NCI-H2196 (cell line): ENCODE data around the gene KCNK16.

ENCODE experiments used
- DNase-seq: peaks from one replicate; lab custom pipeline; 2025; ENCODE audit not compliant: unreplicated experiment; lab: John Stamatoyannopoulos, UW

Gene KCNK16

GRCh38 chr6:39342692-39343395 is 20.3 kb upstream of the KCNK16 start:
- no peak for DNase-seq

GRCh38 chr6:39341937-39342336 is 19.4 kb upstream of the KCNK16 start:
- no peak for DNase-seq

- no peak for DNase-seq
Observed at GRCh38 chr6:39341352-39341751, 18.9 kb upstream of the KCNK16 start.

GRCh38 chr6:39339868-39340550 is 17.5 kb upstream of the KCNK16 start:
- no peak for DNase-seq

- DNase-seq = no peak
Observed at GRCh38 chr6:39339096-39339867, 16.8 kb upstream of the KCNK16 start.

- DNase-seq = no peak
Observed at GRCh38 chr6:39338397-39338796, 15.9 kb upstream of the KCNK16 start.

GRCh38 chr6:39335780-39336545 is 13.5 kb upstream of the KCNK16 start:
- no peak for DNase-seq

GRCh38 chr6:39333644-39334438 is 11.3 kb upstream of the KCNK16 start:
- DNase-seq = no peak

- DNase-seq = peak; percentile 32
Observed at GRCh38 chr6:39330476-39330875, 8.0 kb upstream of the KCNK16 start.

- no peak for DNase-seq
Observed at GRCh38 chr6:39330057-39330456, 7.6 kb upstream of the KCNK16 start.

- no peak for DNase-seq
Observed at GRCh38 chr6:39328066-39328465, 5.6 kb upstream of the KCNK16 start.

GRCh38 chr6:39327507-39327906 is 5.0 kb upstream of the KCNK16 start:
- no peak for DNase-seq

- no peak for DNase-seq
Observed at GRCh38 chr6:39321761-39322160, 741 bp downstream of the KCNK16 start.

GRCh38 chr6:39320363-39320984 is 2.0 kb downstream of the KCNK16 start:
- DNase-seq = no peak

GRCh38 chr6:39319621-39320362 is 2.7 kb downstream of the KCNK16 start:
- no peak for DNase-seq

GRCh38 chr6:39317256-39317655 is 5.2 kb downstream of the KCNK16 start:
- DNase-seq = no peak

GRCh38 chr6:39314273-39314795 is 8.2 kb downstream of the KCNK16 start, which contains the start of gene KCNK17:
TSS of gene KCNK17 (minus strand) at chr6:39314419. CDS start at chr6:39314320, 99 bp downstream.
- DNase-seq = no peak

GRCh38 chr6:39313526-39314272 is 8.8 kb downstream of the KCNK16 start:
- no peak for DNase-seq
